ENCODE data around the gene ANAPC2.

The ANAPC2 gene

GRCh38 chr9:137174722-137175293, 13.6 kb downstream of the ANAPC2 start:
- no peak for DNase-seq (ENCODE audit: low spot score)

- DNase-seq (ENCODE audit: low spot score), result no peak
Measured at GRCh38 chr9:137173796-137174664, 14.3 kb downstream of the ANAPC2 start.

- DNase-seq (ENCODE audit: low spot score), result no peak
Measured at GRCh38 chr9:137172901-137173795, 15.2 kb downstream of the ANAPC2 start.

GRCh38 chr9:137171149-137171900, 17.0 kb downstream of the ANAPC2 start:
- no peak for DNase-seq (ENCODE audit: low spot score)

GRCh38 chr9:137170486-137171148, 17.7 kb downstream of the ANAPC2 start:
- DNase-seq (ENCODE audit: low spot score), result no peak

DNA sequence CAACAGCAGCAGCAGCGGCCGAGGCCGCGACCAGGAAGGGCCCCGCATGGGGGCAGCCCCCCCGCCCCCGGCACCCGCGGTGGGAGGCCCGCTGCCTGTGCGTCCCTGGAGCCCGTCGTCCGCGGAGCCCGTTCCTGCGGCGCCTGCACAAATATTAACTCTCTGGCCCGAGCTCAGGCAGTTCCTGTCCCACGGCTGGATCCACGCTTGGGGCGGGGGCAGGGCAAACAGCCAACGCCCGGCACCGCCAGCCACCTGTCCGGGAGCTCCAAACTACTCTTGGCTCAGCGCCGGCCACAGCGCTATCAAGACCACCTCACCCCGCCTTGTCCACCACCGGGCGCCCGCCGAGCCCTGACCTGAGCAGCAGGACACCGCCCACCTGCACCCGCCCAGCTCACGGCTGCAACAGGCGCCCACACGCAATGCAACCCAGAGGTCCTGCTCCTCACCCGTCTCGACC, 18.4 kb downstream of the ANAPC2 start, which contains the start of gene LRRC26:
Gene LRRC26 (minus strand): TSS at position 156 of the 463 bp plus-strand sequence. CDS start 108 bp downstream, at position 48.
- no peak for DNase-seq (ENCODE audit: low spot score)

DNA sequence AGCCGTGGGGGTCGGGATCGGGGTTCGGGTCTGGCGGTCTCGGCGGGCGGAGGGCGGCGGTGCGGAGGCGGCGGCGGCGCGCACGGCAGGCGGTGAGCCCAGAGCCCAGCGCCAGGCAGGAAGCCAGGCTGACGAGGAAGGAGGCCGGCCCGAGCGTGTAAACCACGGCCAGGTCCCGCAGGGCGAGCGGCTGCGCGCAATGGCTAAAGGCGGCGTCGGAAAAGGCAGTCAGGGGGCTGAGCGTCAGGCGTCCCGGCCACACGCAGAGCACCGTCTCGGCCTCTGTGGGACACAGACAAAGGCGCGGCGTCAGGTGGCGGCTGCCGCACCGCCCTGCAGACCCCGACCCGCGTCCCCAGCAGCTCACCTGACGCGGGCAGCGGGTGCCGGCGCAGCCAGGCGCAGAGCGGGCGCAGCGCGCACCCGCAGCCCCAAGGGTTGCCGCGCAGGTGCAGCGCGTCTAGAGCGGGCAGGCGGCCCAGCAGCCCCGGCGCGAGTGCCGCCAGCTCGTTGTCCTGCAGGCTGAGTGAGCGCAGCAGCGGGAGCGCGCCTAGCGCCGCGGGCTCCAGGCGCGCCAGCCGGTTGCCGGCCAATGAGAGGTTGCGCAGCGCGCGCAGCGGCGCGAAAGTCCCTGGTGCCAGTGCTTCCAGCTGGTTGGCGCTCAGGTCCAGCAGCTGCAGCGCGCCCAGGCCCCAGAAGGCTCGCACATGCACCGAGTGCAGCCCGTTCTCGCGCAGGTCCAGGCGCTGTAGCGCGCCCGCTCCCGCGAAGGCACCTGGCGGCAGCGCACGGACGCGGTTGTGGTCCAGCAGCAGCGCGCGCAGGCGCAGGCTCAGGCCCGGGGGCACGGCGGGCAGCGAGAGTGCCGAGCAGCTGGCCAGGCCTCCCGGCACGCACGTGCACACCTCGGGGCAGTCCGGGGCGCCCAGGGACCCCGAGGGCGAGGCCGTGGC, 19.2 kb downstream of the ANAPC2 start:
- no peak for DNase-seq (ENCODE audit: low spot score)

DNA sequence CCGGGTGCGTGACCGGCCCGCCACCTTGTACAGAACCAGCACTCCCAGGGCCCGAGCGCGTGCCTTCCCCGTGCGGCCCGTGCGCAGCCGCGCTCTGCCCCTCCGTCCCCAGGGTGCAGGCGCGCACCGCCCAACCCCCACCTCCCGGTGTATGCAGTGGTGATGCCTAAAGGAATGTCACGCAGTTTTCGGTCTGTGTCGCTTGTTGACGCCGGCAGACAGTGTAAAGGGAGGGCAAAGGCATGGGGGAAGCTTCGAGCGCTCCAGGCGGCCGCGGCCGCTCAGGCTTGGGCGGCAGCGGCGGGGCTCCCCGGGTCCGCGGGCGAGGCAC, 19.8 kb downstream of the ANAPC2 start:
- no peak for DNase-seq (ENCODE audit: low spot score)

- DNase-seq (ENCODE audit: low spot score), result no peak
Measured at GRCh38 chr9:137167747-137168572, 20.4 kb downstream of the ANAPC2 start.

- no peak for DNase-seq (ENCODE audit: low spot score)
Measured at GRCh38 chr9:137167277-137167746, 21.0 kb downstream of the ANAPC2 start.

DNA sequence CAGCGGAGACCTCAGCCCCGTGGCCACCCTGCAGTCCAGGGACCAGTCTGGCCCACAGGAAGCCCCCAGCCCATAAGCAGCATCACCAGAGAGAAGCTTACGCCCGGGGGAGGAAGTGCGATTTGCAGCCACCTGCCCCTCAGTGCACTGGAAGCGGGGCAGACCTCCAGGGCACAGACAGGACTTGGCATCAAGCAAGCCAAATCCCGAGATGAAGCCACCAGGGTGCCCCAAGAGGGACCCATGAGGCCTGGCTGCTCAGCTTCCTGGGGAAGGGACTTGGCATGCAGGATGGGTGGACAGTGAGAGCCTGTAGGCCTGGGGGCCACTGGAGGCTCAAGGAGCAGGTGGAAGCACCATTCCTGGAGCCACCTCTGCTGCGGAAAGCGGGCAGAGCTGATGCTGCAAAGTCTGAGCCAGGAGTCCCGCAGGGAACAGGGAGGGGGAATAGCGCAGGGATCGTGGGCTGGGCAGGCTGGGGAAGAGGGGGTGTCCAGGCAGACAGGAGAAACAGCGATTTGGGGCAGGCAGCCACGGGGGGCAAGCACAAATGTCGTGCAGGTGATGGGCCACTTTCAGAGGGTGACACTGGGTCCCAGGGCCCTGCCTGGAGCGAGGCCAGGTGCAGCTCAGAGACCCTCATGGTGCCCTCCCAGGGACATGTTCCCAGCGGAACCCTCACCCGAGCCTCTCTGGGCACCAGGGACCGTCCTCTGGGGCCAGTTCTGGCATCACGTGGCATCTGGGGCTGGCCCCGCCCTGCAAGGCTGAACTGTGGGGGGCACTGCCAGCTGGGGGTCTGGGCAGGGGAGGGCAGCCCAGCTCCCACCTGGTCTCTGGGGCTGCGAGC, 21.8 kb downstream of the ANAPC2 start:
- DNase-seq (ENCODE audit: low spot score), result no peak

- DNase-seq (ENCODE audit: low spot score), result no peak
Measured at GRCh38 chr9:137165250-137165836, 23.0 kb downstream of the ANAPC2 start.

DNA sequence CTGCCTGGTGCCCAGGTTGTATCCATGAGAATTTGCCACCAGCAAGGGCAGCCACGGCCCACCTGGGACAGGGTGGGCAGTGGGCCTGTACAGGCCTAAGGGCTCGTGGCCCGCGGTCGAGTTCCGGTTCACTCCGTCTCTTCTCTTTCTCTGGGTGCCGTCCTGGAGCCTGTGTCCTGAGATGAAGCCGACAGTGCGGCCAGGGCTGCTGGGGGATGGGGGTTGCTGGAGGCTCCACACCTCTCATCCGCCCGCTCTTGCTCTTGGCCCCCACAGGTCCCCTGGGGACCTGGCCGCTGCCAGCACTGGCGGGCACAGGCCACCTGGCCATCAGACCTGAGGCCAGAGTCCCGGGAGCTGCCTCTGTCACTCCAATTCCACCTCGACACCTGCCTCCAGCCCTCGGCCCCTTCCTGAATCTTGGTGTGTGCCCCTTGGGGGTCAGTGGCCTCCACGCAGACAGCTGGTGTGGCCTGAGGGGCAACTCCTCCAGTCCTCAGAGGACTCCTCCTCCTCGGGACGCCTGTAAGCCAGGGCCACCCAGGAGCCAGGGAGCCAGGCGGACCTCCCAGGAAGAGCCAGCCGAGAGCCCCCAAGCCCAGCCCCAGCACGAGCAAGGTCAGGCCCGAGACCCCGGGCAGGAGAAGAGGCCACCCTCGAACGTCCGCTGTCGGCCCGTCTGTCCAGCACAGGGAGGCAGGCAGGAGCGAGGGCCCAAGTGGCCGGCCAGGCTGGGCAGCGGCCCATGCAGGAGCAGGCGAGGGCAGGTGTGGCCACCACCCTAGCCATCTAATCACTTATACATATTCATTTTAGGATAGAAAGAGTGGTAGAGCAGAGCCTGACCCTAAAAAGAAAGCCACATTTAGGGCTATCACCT, 23.8 kb downstream of the ANAPC2 start:
- DNase-seq (ENCODE audit: low spot score), result no peak

DNA sequence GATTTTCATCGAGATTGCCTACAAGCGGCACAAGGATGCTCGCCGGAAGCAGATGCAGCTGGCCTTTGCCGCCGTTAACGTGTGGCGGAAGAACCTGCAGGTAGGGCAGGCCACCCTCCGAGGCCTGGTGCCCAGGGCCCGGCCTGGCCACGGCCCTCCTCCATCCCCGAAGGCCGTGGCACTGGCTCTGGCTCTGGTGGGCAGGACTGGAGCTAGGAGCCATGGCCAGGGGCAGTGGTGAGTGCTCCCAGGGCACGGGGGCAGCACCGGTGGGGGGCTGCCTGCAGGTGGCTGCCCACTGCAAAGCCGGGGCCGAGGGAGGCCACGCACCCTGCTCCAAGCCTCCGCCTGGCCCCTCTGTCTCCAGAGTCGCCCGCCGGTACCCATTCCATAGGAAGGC, 24.6 kb downstream of the ANAPC2 start:
- no peak for DNase-seq (ENCODE audit: low spot score)

GRCh38 chr9:137163365-137163715, 25.0 kb downstream of the ANAPC2 start:
- no peak for DNase-seq (ENCODE audit: low spot score)

DNA sequence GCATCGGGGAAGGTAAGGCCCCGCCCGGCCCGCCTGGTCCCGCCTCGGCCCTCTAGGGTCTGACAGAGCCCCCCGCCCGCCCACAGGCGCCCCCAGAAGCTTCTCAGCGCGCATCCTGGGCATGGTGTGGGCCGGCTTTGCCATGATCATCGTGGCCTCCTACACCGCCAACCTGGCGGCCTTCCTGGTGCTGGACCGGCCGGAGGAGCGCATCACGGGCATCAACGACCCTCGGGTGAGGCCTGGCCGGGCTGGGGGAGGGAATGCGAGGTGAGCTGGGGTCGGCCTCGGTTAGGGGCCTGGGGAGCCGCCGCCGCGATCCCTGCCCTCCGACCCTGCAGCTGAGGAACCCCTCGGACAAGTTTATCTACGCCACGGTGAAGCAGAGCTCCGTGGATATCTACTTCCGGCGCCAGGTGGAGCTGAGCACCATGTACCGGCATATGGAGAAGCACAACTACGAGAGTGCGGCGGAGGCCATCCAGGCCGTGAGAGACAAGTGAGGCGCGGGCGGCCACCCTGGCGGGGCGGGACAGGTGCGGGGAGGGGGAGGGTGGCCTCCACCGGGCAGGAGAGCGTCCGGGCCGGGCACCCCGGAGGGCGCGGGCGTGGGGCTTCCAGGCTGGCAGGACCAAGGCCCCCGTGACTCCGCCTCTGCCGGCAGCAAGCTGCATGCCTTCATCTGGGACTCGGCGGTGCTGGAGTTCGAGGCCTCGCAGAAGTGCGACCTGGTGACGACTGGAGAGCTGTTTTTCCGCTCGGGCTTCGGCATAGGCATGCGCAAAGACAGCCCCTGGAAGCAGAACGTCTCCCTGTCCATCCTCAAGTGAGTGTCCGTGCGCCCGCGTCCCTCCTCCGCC, 25.6 kb downstream of the ANAPC2 start:
- no peak for DNase-seq (ENCODE audit: low spot score)

Data from globus pallidus (tissue), 1 donor.